HepG2 (cell line): Measurements from ENCODE around the gene SNX11. TPM values are rescaled to one million over a fixed set of nuclear protein-coding genes. Genes with fewer than 3 reads are reported as not detected.
A peak's percentile ranks its signal among the peaks of the same experiment; 100 is the strongest.

Experiments
- ATF7 ChIP-seq, 2 experiments: fragments of 450-650 bp in 1 of 2; sonication (generic) in 1 of 2; formaldehyde crosslinking in 1 of 2; IDR thresholded peaks; 2 replicates each; pipeline versions ENCODE4 v1.4.0 to v1.6.1; 2016 to 2020; ENCODE audit warnings: antibody characterized with exemption in 1 of 2, mild to moderate bottlenecking in 1 of 2, missing genetic modification reagents in 1 of 2
- CCAR2 ChIP-seq: fragments of 200-400 bp; formaldehyde crosslinking; optimal IDR thresholded peaks from 2 replicates; pipeline ENCODE3; 2018; ENCODE audit warnings: low read depth, mild to moderate bottlenecking, low read length, moderate library complexity
- GABPA ChIP-seq, 2 experiments: IDR thresholded peaks; 2 replicates each; pipeline ENCODE4 v1.6.1; 2011 to 2016; ENCODE audit warnings: low read depth in 2 of 2, low read length in 1 of 2, missing biosample characterization in 1 of 2, missing genetic modification characterization in 1 of 2
- GFI1 ChIP-seq: sonication (generic); formaldehyde crosslinking; IDR thresholded peaks from 2 replicates; pipeline ENCODE4 v1.5.0; 2020; ENCODE audit warnings: missing genetic modification reagents, mild to moderate bottlenecking, borderline replicate concordance
- IRX3 ChIP-seq: sonication (generic); formaldehyde crosslinking; IDR thresholded peaks from 2 replicates; pipeline ENCODE4 v1.8.1; 2023; ENCODE audit warnings: mild to moderate bottlenecking, low read depth, missing genetic modification reagents, borderline replicate concordance
- KLF6 ChIP-seq: IDR thresholded peaks from 2 replicates; pipeline ENCODE4 v1.8.0; 2016; ENCODE audit warnings: missing biosample characterization, missing genetic modification reagents
- NFKBIZ ChIP-seq: IDR thresholded peaks from 2 replicates; pipeline ENCODE4 v1.6.1; 2018; ENCODE audit warnings: missing genetic modification reagents, missing compliant biosample characterization
- SNAPC4 ChIP-seq: sonication (generic); formaldehyde crosslinking; IDR thresholded peaks from 2 replicates; pipeline ENCODE4 v1.4.0; 2020; ENCODE audit warnings: mild to moderate bottlenecking, missing genetic modification reagents
- SP4 ChIP-seq: sonication (generic); formaldehyde crosslinking; IDR thresholded peaks from 2 replicates; pipeline ENCODE4 v1.8.1; 2023; ENCODE audit warnings: mild to moderate bottlenecking, missing genetic modification reagents
- STAT6 ChIP-seq: sonication (generic); formaldehyde crosslinking; IDR thresholded peaks from 2 replicates; pipeline ENCODE4 v1.4.0; 2020; ENCODE audit warnings: missing genetic modification reagents, mild to moderate bottlenecking, borderline replicate concordance
- XBP1 ChIP-seq: sonication (generic); formaldehyde crosslinking; IDR thresholded peaks from 2 replicates; pipeline ENCODE4 v1.5.0; 2020; ENCODE audit warnings: missing genetic modification reagents
- ZBTB1 ChIP-seq: sonication (generic); formaldehyde crosslinking; IDR thresholded peaks from 2 replicates; pipeline ENCODE4 v1.4.0; 2020; ENCODE audit warnings: missing genetic modification reagents, borderline replicate concordance
- ZBTB20 ChIP-seq: sonication (generic); formaldehyde crosslinking; IDR thresholded peaks from 2 replicates; pipeline ENCODE4 v1.8.1; 2023; ENCODE audit warnings: missing genetic modification reagents, low read depth, mild to moderate bottlenecking, borderline replicate concordance
- ZHX1 ChIP-seq: sonication (generic); formaldehyde crosslinking; IDR thresholded peaks from 2 replicates; pipeline ENCODE4 v1.8.1; 2022; ENCODE audit warnings: low read depth, mild to moderate bottlenecking, missing genetic modification reagents
- ZNF251 ChIP-seq: sonication (generic); formaldehyde crosslinking; IDR thresholded peaks from 2 replicates; pipeline ENCODE4 v1.9.0; 2021; ENCODE audit warnings: mild to moderate bottlenecking, missing genetic modification reagents
- ZNF264 ChIP-seq: sonication (generic); formaldehyde crosslinking; IDR thresholded peaks from 2 replicates; pipeline ENCODE4 v1.4.0; 2020; ENCODE audit warnings: missing genetic modification reagents
- ZNF570 ChIP-seq: sonication (generic); formaldehyde crosslinking; IDR thresholded peaks from 2 replicates; pipeline ENCODE4 v1.4.0; 2020; ENCODE audit warnings: mild to moderate bottlenecking, missing genetic modification reagents, borderline replicate concordance
- ZNF660 ChIP-seq: sonication (generic); formaldehyde crosslinking; IDR thresholded peaks from 2 replicates; pipeline ENCODE4 v1.5.1; 2020; ENCODE audit warnings: mild to moderate bottlenecking, low read depth, missing genetic modification reagents, borderline replicate concordance
- ZNF720 ChIP-seq: sonication (generic); formaldehyde crosslinking; IDR thresholded peaks from 2 replicates; pipeline ENCODE4 v1.4.0; 2020; ENCODE audit warnings: missing genetic modification reagents
- polyA plus RNA-seq, 8 experiments: library from polyadenylated mRNA; depleted of rRNA in 3 of 8; stranded (reverse) in 7 of 8; unstranded in 1 of 8; fragments of >200 nt; fragmentation: Illumina TruSeq in 4 of 8; extraction: Trizol in 4 of 8; gene quantifications; 2 replicates each; pipeline versions ENCODE4 v1.2.1 to v1.2.3, GENCODE V29; 2011 to 2016; ENCODE audit warnings: low read depth in 4 of 8, missing spikeins in 1 of 8, mixed read lengths in 1 of 8; ENCODE audit not compliant: insufficient read depth in 1 of 8
- total RNA-seq, 5 experiments: library from RNA; depleted of rRNA; stranded (reverse); fragments of >200 nt; fragmentation: Illumina TruSeq; extraction: Trizol; gene quantifications; 2 replicates each; pipeline ENCODE4 v1.2.3, GENCODE V29; 2016; ENCODE audit warnings: low read depth in 1 of 5

SNX11 gene
- total and polyA plus RNA-seq, 2 of the 13 experiments (the other 11 are each of a cell fraction or from before 2014, with no cell fraction given): 12.9 to 14.0 TPM

- no peak for TF ChIP-seq ZNF570 (CRISPR knock-in tag)
- 0 out of 2 replicates have a peak, but pooled peaks have one; percentile 13 for TF ChIP-seq SP4 (CRISPR knock-in tag)
- TF ChIP-seq IRX3 (CRISPR knock-in tag): no peak
- TF ChIP-seq ZBTB1 (CRISPR knock-in tag): 0 out of 2 replicates have a peak, but pooled peaks have one; percentile 29
- TF ChIP-seq ZNF720: no peak
- TF ChIP-seq KLF6 (CRISPR knock-in tag): no peak; the same call in 1 of the 2 replicates
- TF ChIP-seq ZNF251 (CRISPR knock-in tag): no peak
- no peak for TF ChIP-seq STAT6
- no peak for TF ChIP-seq ZNF264 (CRISPR knock-in tag)
- TF ChIP-seq SNAPC4 (CRISPR knock-in tag): no peak
- TF ChIP-seq NFKBIZ (CRISPR knock-in tag): no peak
- no peak; the same call in 1 of the 2 replicates for TF ChIP-seq ZBTB20 (CRISPR knock-in tag)
- TF ChIP-seq XBP1 (CRISPR knock-in tag): no peak
- TF ChIP-seq GABPA (IDR thresholded peaks at IDR 0.05; ENCODE audit: low read depth, low read length): no peak
- TF ChIP-seq GABPA (CRISPR knock-in tag; IDR thresholded peaks at IDR 0.05; ENCODE audit: low read depth): no peak
- no peak for TF ChIP-seq GFI1 (CRISPR knock-in tag)
- no peak for TF ChIP-seq CCAR2
- TF ChIP-seq ATF7 (IDR thresholded peaks at IDR 0.05): no peak
- no peak for TF ChIP-seq ATF7 (CRISPR knock-in tag; IDR thresholded peaks at IDR 0.05)
- TF ChIP-seq ZHX1 (CRISPR knock-in tag): no peak
- no peak for TF ChIP-seq ZNF660 (CRISPR knock-in tag)
Measured at GRCh38 chr17:48100591-48101011, 7.0 kb upstream of the SNX11 start (continued).
